B cell (primary cell): ENCODE results near the gene CNTF. TPM values are rescaled to one million over a fixed set of nuclear protein-coding genes. Genes with fewer than 3 reads are reported as not detected.

ENCODE experiments used
- ATAC-seq: fragments of 200-7000 bp; cut with Tn5 transposase; one replicate; pipeline ENCODE4 v1.10.0; 2021; ENCODE audit warnings: low read depth, mild to moderate bottlenecking, moderate number of reproducible peaks, moderate library complexity
- CTCF ChIA-PET: fragments of 350-600 bp; sonication (Branson Sonifier 250); formaldehyde crosslinking; loops from one replicate; lab custom pipeline; 2021; ENCODE audit warnings: antibody characterized with exemption, inconsistent platforms; lab: Charles Lee
- POLR2A ChIA-PET: fragments of 350-600 bp; sonication (Branson Sonifier 250); formaldehyde crosslinking; loops from one replicate; lab custom pipeline; 2021; ENCODE audit warnings: antibody characterized with exemption; lab: Charles Lee
- DNase-seq: peaks from one replicate; pipeline ENCODE4 v3.0.0; 2013
- H2AFZ ChIP-seq: 2 replicates; pipeline ENCODE4 v1.6.1; 2012; ENCODE audit warnings: mild to moderate bottlenecking, low read depth, low read length; ENCODE audit not compliant: insufficient read depth, poor library complexity, severe bottlenecking
- H3K27ac ChIP-seq, 2 donors: 1 replicate in 1 of 2; 2 replicates in 1 of 2; pipeline ENCODE4 v1.5.1; 2012 to 2013; ENCODE audit warnings: low read length in 2 of 2, mild to moderate bottlenecking in 2 of 2, moderate library complexity in 1 of 2
- H3K27me3 ChIP-seq, 4 experiments: fragments of 200-600 bp in 1 of 4; sonication (generic) in 1 of 4; replicated peaks in 1 of 4; 1 replicate in 2 of 4; 2 replicates in 2 of 4; pipeline versions ENCODE4 v1.6.1 to v1.7.0; 2013 to 2016; ENCODE audit warnings: low read length in 3 of 4, mild to moderate bottlenecking in 2 of 4, mixed read lengths in 1 of 4, moderate library complexity in 1 of 4; ENCODE audit not compliant: insufficient read depth in 4 of 4, control insufficient read depth in 3 of 4; ENCODE audit errors: control extremely low read depth in 1 of 4
- H3K36me3 ChIP-seq, 2 experiments: replicated peaks in 1 of 2; 1 replicate in 1 of 2; 2 replicates in 1 of 2; pipeline versions ENCODE4 v1.6.1 to v1.7.1; 2013; ENCODE audit warnings: low read length in 1 of 2; ENCODE audit not compliant: insufficient read depth in 2 of 2, control insufficient read depth in 1 of 2; ENCODE audit errors: control extremely low read depth in 1 of 2, extremely low read depth in 1 of 2
- H3K4me1 ChIP-seq, 2 donors: fragments of 200-600 bp in 1 of 2; sonication (generic) in 1 of 2; 1 replicate in 1 of 2; 2 replicates in 1 of 2; pipeline versions ENCODE4 v1.5.1 to v1.6.1; 2013 to 2017; ENCODE audit warnings: low read length in 2 of 2; ENCODE audit not compliant: control insufficient read depth in 2 of 2, insufficient read depth in 2 of 2
- H3K4me2 ChIP-seq: replicated peaks from 2 replicates; pipeline ENCODE3; 2012; ENCODE audit warnings: mild to moderate bottlenecking, low read depth, low read length; ENCODE audit not compliant: poor library complexity, severe bottlenecking
- H3K4me3 ChIP-seq, 5 experiments: fragments of 200-600 bp in 1 of 5; sonication (generic) in 1 of 5; 1 replicate in 3 of 5; 2 replicates in 2 of 5; pipeline versions ENCODE4 v1.5.1 to v1.7.0; 2011 to 2016; ENCODE audit warnings: low read length in 4 of 5, mild to moderate bottlenecking in 4 of 5, low read depth in 2 of 5, control low read depth in 1 of 5, moderate library complexity in 1 of 5; ENCODE audit not compliant: insufficient read depth in 1 of 5; ENCODE audit errors: control extremely low read depth in 1 of 5, extremely low read depth in 1 of 5
- H3K79me2 ChIP-seq: fragments of 200-600 bp; sonication (generic); one replicate; pipeline ENCODE4 v1.6.0; 2016; ENCODE audit warnings: low read length; ENCODE audit not compliant: control insufficient read depth, insufficient read depth
- H3K9ac ChIP-seq: fragments of 200-600 bp; sonication (generic); 2 replicates; pipeline ENCODE4 v1.6.1; 2017; ENCODE audit warnings: mild to moderate bottlenecking, low read length, moderate library complexity
- H3K9me3 ChIP-seq, 3 donors: one replicate each; pipeline versions ENCODE4 v1.6.1 to v1.7.1; 2013; ENCODE audit warnings: low read length in 2 of 3; ENCODE audit not compliant: control insufficient read depth in 2 of 3, insufficient read depth in 1 of 3; ENCODE audit errors: control extremely low read depth in 1 of 3
- H4K20me1 ChIP-seq: 2 replicates; pipeline ENCODE4 v1.6.0; 2012; ENCODE audit warnings: mild to moderate bottlenecking, low read length; ENCODE audit not compliant: insufficient read depth, control insufficient read depth, poor library complexity, severe bottlenecking
- H3K27ac Mint-ChIP-seq: one replicate; pipeline ENCODE4 v1.8.0; 2021; ENCODE audit warnings: mixed read lengths
- H3K27me3 Mint-ChIP-seq: one replicate; pipeline ENCODE4 v1.8.0; 2021; ENCODE audit warnings: mixed read lengths
- H3K4me1 Mint-ChIP-seq: one replicate; pipeline ENCODE4 v1.8.0; 2021; ENCODE audit warnings: mixed read lengths
- H3K4me3 Mint-ChIP-seq: one replicate; pipeline ENCODE4 v1.8.0; 2021; ENCODE audit warnings: mixed read lengths
- H3K9me3 Mint-ChIP-seq: one replicate; pipeline ENCODE4 v1.8.0; 2022; ENCODE audit warnings: mixed read lengths; ENCODE audit not compliant: insufficient read depth
- EZH2 ChIP-seq: IDR thresholded peaks from 2 replicates; pipeline ENCODE4 v1.6.1; 2012; ENCODE audit warnings: borderline replicate concordance, low read depth, mild to moderate bottlenecking, moderate library complexity, low read length; ENCODE audit not compliant: insufficient read depth, poor library complexity, severe bottlenecking
- WGBS: methylation state at CpG from one replicate; pipeline ENCODE4 v1.1.5; 2013; ENCODE audit warnings: missing lambda C conversion rate; ENCODE audit not compliant: insufficient coverage; 5-methylcytosine and 5-hydroxymethylcytosine counted together
- intact Hi-C: fragments of 100-400 bp; cut with micrococcal nuclease; formaldehyde crosslinking; loops from one replicate; pipeline ENCODE4 v1.10.0; 2022
- polyA plus RNA-seq: library from polyadenylated mRNA; depleted of rRNA; stranded (reverse); fragments of >200 nt; gene quantifications from 2 replicates; pipeline ENCODE4 v1.2.3, GENCODE V29; 2012
- total RNA-seq, 2 donors: library from RNA; stranded (reverse); fragments of 120-200 nt in 1 of 2; gene quantifications; 1 replicate in 1 of 2; 2 replicates in 1 of 2; pipeline versions ENCODE4 v1.2.3 to v1.2.4, GENCODE V29; 2013 to 2022
- TF ChIP-seq, protein P1 (sequence below): fragments of 200-600 bp; IDR thresholded peaks from one replicate; pipeline ENCODE4 v1.8.0; 2022; ENCODE audit warnings: antibody characterized with exemption, mild to moderate bottlenecking

CNTF gene
- total and polyA plus RNA-seq, 2 donors (not counting 1 experiment from before 2014, with no cell fraction given), result 1.4 to 4.8 TPM

GRCh38 chr11:58580311-58580710, 42.2 kb upstream of the CNTF start:
- intact Hi-C loops, result loop anchor here (1.0 kb wide), 1 partner anchor 1036 kb away; no protein-coding TSS in a partner anchor
- no CpG with 5 or more reads among the region's 2 CpGs for WGBS
- no peaks in the 10 kb centered on the region for H3K27me3 ChIP-seq
- H4K20me1 ChIP-seq, result peaks cover 5% of the 10 kb centered on the region
- H2AFZ ChIP-seq, result no peak overlapping the region
- peak overlapping the region; percentile 90 for H3K4me2 ChIP-seq
- H3K79me2 ChIP-seq, result peaks cover 77% of the 10 kb centered on the region
- Mint-ChIP-seq H3K9me3 (no peaks in the 10 kb centered on the region), H3K27me3 (no peaks in the 10 kb centered on the region), H3K4me3 (peak overlapping the region; percentile 96), H3K27ac (peak overlapping the region; percentile 39), H3K4me1 (peaks cover 56% of the 10 kb centered on the region)
- DNase-seq (no peak), ATAC-seq (no peak)
- peak overlapping the region; percentile 89 to 100 for H3K27ac ChIP-seq
- peaks cover 40 to 44% of the 10 kb centered on the region in 2 donors for H3K4me1 ChIP-seq
- CTCF ChIA-PET, result interaction anchor here (1.4 to 8.7 kb wide), 3 partner anchors 12 to 578 kb away, joined by 3 to 102 read pairs (median 30); no protein-coding TSS in a partner anchor
- no peaks in the 10 kb centered on the region for H3K9me3 ChIP-seq
- H3K4me3 ChIP-seq, result peak overlapping the region; percentile 71 to 100 (median 99)
- H3K36me3 ChIP-seq, result peaks cover 0 to under 1% of the 10 kb centered on the region in 2 experiments
- TF ChIP-seq, protein P1, sequence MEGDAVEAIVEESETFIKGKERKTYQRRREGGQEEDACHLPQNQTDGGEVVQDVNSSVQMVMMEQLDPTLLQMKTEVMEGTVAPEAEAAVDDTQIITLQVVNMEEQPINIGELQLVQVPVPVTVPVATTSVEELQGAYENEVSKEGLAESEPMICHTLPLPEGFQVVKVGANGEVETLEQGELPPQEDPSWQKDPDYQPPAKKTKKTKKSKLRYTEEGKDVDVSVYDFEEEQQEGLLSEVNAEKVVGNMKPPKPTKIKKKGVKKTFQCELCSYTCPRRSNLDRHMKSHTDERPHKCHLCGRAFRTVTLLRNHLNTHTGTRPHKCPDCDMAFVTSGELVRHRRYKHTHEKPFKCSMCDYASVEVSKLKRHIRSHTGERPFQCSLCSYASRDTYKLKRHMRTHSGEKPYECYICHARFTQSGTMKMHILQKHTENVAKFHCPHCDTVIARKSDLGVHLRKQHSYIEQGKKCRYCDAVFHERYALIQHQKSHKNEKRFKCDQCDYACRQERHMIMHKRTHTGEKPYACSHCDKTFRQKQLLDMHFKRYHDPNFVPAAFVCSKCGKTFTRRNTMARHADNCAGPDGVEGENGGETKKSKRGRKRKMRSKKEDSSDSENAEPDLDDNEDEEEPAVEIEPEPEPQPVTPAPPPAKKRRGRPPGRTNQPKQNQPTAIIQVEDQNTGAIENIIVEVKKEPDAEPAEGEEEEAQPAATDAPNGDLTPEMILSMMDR, result no peak
- no peak for TF ChIP-seq EZH2
- POLR2A ChIA-PET, result interaction anchor here (0.9 to 1.4 kb wide), 2 partner anchors 12 to 25 kb away, joined by 3 read pairs; no protein-coding TSS in a partner anchor
- H3K9ac ChIP-seq, result peak overlapping the region; percentile 93

- Mint-ChIP-seq H3K4me3 (no peak overlapping the region), H3K4me1 (peaks cover 55% of the 10 kb centered on the region), H3K27me3 (no peaks in the 10 kb centered on the region), H3K27ac (no peak overlapping the region), H3K9me3 (no peaks in the 10 kb centered on the region)
- WGBS, result no CpG with 5 or more reads among the region's 1 CpG
- H3K4me1 ChIP-seq, result peaks cover 30 to 37% of the 10 kb centered on the region in 2 donors
- no peak overlapping the region for H3K4me3 ChIP-seq
- H3K27me3 ChIP-seq, result no peaks in the 10 kb centered on the region
- peaks cover 80% of the 10 kb centered on the region for H3K79me2 ChIP-seq
- CTCF ChIA-PET, result interaction anchor here (1.1 to 8.7 kb wide), 4 partner anchors 14 to 576 kb away, joined by 3 to 102 read pairs (median 4); no protein-coding TSS in a partner anchor
- peaks cover 7% of the 10 kb centered on the region for H4K20me1 ChIP-seq
- H3K27ac ChIP-seq, result no peak overlapping the region
- DNase-seq (no peak), ATAC-seq (no peak)
- no peaks in the 10 kb centered on the region for H3K9me3 ChIP-seq
- TF ChIP-seq EZH2, result no peak
- TF ChIP-seq, protein P1, result no peak
- POLR2A ChIA-PET, result no interaction called here
- no peak overlapping the region for H2AFZ ChIP-seq
- no peak overlapping the region for H3K9ac ChIP-seq
- intact Hi-C loops, result no loop called here
- peak overlapping the region; percentile 17 for H3K4me2 ChIP-seq
- H3K36me3 ChIP-seq, result peaks cover 0 to 11% of the 10 kb centered on the region in 2 experiments
Measured at GRCh38 chr11:58582437-58582836, 40.0 kb upstream of the CNTF start.
